Skeletal muscle tissue (tissue), 4 donors: Measurements from ENCODE around the gene CLIP3. TPM values are rescaled to one million over a fixed set of nuclear protein-coding genes. Genes with fewer than 3 reads are reported as not detected.
A peak's percentile ranks its signal among the peaks of the same experiment; 100 is the strongest.
"Not testable (repeated sequence)": the region's sequence is repeated elsewhere in the genome, so short reads cannot be mapped to it uniquely, and the experiment has no call there.

Source experiments
- H3K27ac ChIP-seq: one replicate; pipeline ENCODE4 v1.7.0; 2013; ENCODE audit warnings: mild to moderate bottlenecking, low read depth, low read length, inconsistent platforms
- H3K27me3 ChIP-seq, 3 donors: one replicate each; pipeline ENCODE4 v1.7.0; 2013; ENCODE audit warnings: low read length in 3 of 3; ENCODE audit not compliant: control insufficient read depth in 3 of 3, insufficient read depth in 3 of 3
- H3K36me3 ChIP-seq, 3 donors: one replicate each; pipeline ENCODE4 v1.7.0; 2013; ENCODE audit warnings: low read length in 3 of 3; ENCODE audit not compliant: control insufficient read depth in 3 of 3, insufficient read depth in 3 of 3
- H3K4me1 ChIP-seq, 3 donors: one replicate each; pipeline ENCODE4 v1.7.0; 2013; ENCODE audit warnings: low read length in 3 of 3, mild to moderate bottlenecking in 3 of 3; ENCODE audit not compliant: control insufficient read depth in 3 of 3, insufficient read depth in 3 of 3
- H3K4me3 ChIP-seq, 3 donors: one replicate each; pipeline ENCODE4 v1.7.0; 2013; ENCODE audit warnings: low read length in 3 of 3
- H3K9ac ChIP-seq, 3 donors: one replicate each; pipeline ENCODE4 v1.7.0; 2013; ENCODE audit warnings: low read length in 3 of 3, mild to moderate bottlenecking in 3 of 3, moderate library complexity in 2 of 3, low read depth in 1 of 3
- H3K9me3 ChIP-seq, 3 donors: one replicate each; pipeline ENCODE4 v1.7.0; 2013; ENCODE audit warnings: low read length in 3 of 3; ENCODE audit not compliant: control insufficient read depth in 3 of 3
- total RNA-seq: library from RNA; depleted of rRNA; stranded (reverse); fragments of >200 nt; gene quantifications from one replicate; pipeline ENCODE4 v1.2.3, GENCODE V29; 2014
- donor health status: Osteomylitis.

CLIP3 gene, protein sequence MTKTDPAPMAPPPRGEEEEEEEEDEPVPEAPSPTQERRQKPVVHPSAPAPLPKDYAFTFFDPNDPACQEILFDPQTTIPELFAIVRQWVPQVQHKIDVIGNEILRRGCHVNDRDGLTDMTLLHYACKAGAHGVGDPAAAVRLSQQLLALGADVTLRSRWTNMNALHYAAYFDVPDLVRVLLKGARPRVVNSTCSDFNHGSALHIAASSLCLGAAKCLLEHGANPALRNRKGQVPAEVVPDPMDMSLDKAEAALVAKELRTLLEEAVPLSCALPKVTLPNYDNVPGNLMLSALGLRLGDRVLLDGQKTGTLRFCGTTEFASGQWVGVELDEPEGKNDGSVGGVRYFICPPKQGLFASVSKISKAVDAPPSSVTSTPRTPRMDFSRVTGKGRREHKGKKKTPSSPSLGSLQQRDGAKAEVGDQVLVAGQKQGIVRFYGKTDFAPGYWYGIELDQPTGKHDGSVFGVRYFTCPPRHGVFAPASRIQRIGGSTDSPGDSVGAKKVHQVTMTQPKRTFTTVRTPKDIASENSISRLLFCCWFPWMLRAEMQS
- total RNA-seq, result 1.0 TPM

- Histone ChIP-seq H3K9ac (peak within 1 kb of the TSS in 1 of 3 donors; percentile 45), H3K4me3 (peak within 1 kb of the TSS; percentile 43 to 49 (median 49)), H3K4me1 (peaks cover 0 to 5% (median 4%) of the 10 kb centered on the region in 3 donors), H3K27me3 (peaks cover 3 to 10% (median 4%) of the 10 kb centered on the region in 3 donors), H3K27ac (no peak within 1 kb of the TSS), H3K9me3 (no peaks in the 10 kb centered on the region), H3K36me3 (peaks cover 6 to 13% (median 7%) of the 10 kb centered on the region in 3 donors)
Observed at GRCh38 chr19:36032251-36033104, at the start of gene CLIP3. CLIP3 (minus strand) TSS chr19:36032873; CDS start chr19:36032357, 516 bp downstream.

GRCh38 chr19:36081894-36082293 lies 49.2 kb upstream of the CLIP3 start:
- no peaks in the 10 kb centered on the region for H3K9me3 ChIP-seq
- H3K4me1 ChIP-seq, result no peaks in the 10 kb centered on the region
- no peak overlapping the region for H3K27ac ChIP-seq
- no peak overlapping the region for H3K9ac ChIP-seq
- no peaks in the 10 kb centered on the region for H3K27me3 ChIP-seq
- H3K4me3 ChIP-seq, result no peak overlapping the region
- H3K36me3 ChIP-seq, result no peaks in the 10 kb centered on the region

GRCh38 chr19:36081385-36081784 lies 48.7 kb upstream of the CLIP3 start:
- H3K4me1 ChIP-seq, result no peaks in the 10 kb centered on the region
- no peaks in the 10 kb centered on the region for H3K27me3 ChIP-seq
- no peak overlapping the region for H3K9ac ChIP-seq
- no peak overlapping the region for H3K27ac ChIP-seq
- H3K36me3 ChIP-seq, result no peaks in the 10 kb centered on the region
- H3K9me3 ChIP-seq, result no peaks in the 10 kb centered on the region
- no peak overlapping the region for H3K4me3 ChIP-seq

- Histone ChIP-seq H3K9me3 (no peaks in the 10 kb centered on the region), H3K36me3 (no peaks in the 10 kb centered on the region), H3K4me3 (no peak overlapping the region), H3K9ac (no peak overlapping the region), H3K27ac (no peak overlapping the region), H3K27me3 (no peaks in the 10 kb centered on the region), H3K4me1 (no peaks in the 10 kb centered on the region)
Observed at GRCh38 chr19:36079389-36079945, 46.8 kb upstream of the CLIP3 start.

- H3K9me3 ChIP-seq, result no peaks in the 10 kb centered on the region
- no peaks in the 10 kb centered on the region for H3K36me3 ChIP-seq
- H3K27ac ChIP-seq, result no peak overlapping the region
- no peak overlapping the region for H3K9ac ChIP-seq
- no peaks in the 10 kb centered on the region for H3K27me3 ChIP-seq
- no peak overlapping the region for H3K4me3 ChIP-seq
- no peaks in the 10 kb centered on the region for H3K4me1 ChIP-seq
Observed at GRCh38 chr19:36073121-36073876, 40.6 kb upstream of the CLIP3 start.

DNA sequence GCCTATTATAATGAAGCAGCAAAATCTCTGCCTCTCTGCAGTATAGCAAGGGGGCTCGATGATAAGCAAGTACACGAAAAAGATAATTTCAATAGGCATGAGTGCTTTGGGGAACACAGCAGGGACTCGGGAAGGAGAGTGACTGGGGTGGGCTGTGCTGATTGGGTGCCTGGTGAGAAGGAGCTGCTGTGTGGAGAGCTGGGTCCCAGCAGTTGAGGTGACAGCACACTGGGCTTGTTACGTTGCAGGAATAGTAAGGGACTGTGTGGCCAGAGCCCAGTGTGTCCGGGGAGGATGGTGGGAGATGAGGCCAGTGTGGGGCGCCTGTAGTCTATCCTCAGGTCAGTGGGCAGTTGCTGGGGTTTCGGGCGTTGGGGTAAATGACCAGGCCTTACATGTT lies 39.4 kb upstream of the CLIP3 start:
- H3K9ac ChIP-seq, result no peak overlapping the region
- no peaks in the 10 kb centered on the region for H3K36me3 ChIP-seq
- H3K9me3 ChIP-seq, result no peaks in the 10 kb centered on the region
- no peak overlapping the region for H3K27ac ChIP-seq
- no peaks in the 10 kb centered on the region for H3K27me3 ChIP-seq
- H3K4me1 ChIP-seq, result no peaks in the 10 kb centered on the region
- H3K4me3 ChIP-seq, result no peak overlapping the region

DNA sequence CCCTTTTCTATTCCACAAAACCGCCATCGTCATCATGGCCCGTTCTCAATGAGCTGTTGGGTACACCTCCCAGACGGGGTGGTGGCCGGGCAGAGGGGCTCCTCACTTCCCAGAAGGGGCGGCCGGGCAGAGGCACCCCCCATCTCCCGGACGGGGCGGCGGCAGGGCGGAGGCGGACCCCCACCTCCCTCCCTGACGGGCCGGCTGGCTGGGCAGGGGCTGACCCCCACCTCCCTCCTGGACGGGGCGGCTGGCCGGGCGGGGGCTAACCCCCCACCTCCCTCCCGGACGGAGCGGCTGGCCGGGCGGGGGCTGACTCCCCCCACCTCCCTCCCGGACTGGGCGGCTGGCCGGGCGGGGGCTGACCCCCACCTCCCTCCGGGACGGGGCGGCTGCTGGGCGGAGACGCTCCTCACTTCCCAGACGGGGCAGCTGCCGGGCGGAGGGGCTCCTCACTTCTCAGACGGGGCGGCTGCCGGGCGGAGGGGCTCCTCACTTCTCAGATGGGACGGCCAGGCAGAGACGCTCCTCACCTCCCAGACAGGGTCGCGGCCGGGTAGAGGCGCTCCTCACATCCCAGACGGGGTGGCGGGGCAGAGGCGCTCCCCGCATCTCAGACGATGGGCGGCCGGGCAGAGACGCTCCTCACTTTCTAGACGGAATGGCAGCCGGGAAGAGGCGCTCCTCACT lies 36.3 kb upstream of the CLIP3 start:
- not testable (repeated sequence) for H3K4me1 ChIP-seq, H3K36me3 ChIP-seq, H3K9ac ChIP-seq, H3K4me3 ChIP-seq, H3K9me3 ChIP-seq, H3K27ac ChIP-seq, H3K27me3 ChIP-seq

DNA sequence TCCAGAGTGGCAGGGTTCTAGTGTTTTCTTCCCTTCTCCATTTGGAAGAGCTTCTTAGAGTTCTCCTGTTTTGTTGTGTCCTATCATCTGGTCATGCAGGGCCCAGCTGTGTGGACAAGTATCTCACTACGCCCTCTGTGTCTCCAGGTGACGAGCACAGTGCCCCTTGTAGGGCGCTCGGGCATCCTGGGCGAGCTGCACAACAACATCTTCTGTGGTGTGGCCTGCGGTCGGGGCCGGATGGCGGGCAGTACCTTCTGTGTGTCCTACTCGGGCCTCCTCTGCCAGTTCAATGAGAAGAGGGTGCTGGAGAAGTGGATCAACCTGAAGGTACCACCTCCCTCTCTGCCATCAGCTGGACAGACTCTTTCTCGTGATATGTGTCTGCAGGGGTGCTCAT lies 35.0 kb upstream of the CLIP3 start:
- Histone ChIP-seq H3K4me3 (no peak overlapping the region), H3K27me3 (no peaks in the 10 kb centered on the region), H3K9me3 (no peaks in the 10 kb centered on the region), H3K9ac (no peak overlapping the region), H3K36me3 (no peaks in the 10 kb centered on the region), H3K27ac (no peak overlapping the region), H3K4me1 (no peaks in the 10 kb centered on the region)

GRCh38 chr19:36064826-36065225 lies 32.2 kb upstream of the CLIP3 start:
- no peak overlapping the region for H3K9ac ChIP-seq
- no peak overlapping the region for H3K4me3 ChIP-seq
- H3K4me1 ChIP-seq, result peaks cover 6 to 8% (median 7%) of the 10 kb centered on the region in 3 donors
- H3K9me3 ChIP-seq, result no peaks in the 10 kb centered on the region
- no peaks in the 10 kb centered on the region for H3K36me3 ChIP-seq
- H3K27ac ChIP-seq, result no peak overlapping the region
- H3K27me3 ChIP-seq, result no peaks in the 10 kb centered on the region
